OCI-LY1 (cell line): Measurements from ENCODE around the gene OR1I1.

Source experiments
- CTCF ChIP-seq: fragments of 200-600 bp; sonication (generic), shearing (Covaris generic); IDR thresholded peaks from 2 replicates; pipeline ENCODE4 v1.5.1; 2017; ENCODE audit warnings: mild to moderate bottlenecking, antibody characterized with exemption, low read length, moderate library complexity, mixed read lengths
- EZH2 ChIP-seq: fragments of 200-600 bp; sonication (generic), shearing (Covaris generic); IDR thresholded peaks from 2 replicates; pipeline ENCODE4 v1.8.0; 2017; ENCODE audit warnings: borderline replicate concordance, mixed run types, mild to moderate bottlenecking, antibody characterized with exemption, low read length, moderate library complexity, mixed read lengths

DNA sequence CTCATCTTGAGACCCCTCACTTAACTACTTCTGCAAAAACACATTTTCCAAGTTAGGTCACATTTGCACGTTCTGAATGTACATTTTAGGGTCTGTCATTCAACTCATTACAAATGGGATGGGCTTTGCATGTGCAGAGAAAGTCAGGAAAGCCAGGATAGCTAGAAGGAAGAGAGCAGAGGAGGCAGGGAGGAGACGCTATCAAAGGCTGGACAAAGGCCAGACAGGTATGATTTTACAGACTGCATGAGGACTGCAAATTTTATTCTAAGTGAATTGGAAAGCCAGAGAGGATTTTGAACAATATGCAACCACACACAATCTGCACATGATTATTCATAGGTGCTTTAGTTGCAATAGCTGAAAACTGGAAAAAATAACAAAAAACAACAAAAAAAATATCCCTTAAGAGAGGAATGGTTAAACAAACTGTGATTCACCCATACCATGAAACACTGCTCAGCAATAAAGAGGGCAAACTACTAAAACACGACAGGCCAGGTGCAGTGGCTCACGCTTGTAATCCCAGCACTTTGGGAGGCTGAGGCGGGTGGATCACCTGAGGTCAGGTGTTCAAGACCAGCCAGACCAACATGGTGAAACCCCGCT is 46.3 kb downstream of the OR1I1 start:
- TF ChIP-seq CTCF = no peak
- no peak for TF ChIP-seq EZH2
